HFFc6 (cell line): Measurements from ENCODE around the gene CPEB1. TPM values are rescaled to one million over a fixed set of nuclear protein-coding genes. Genes with fewer than 3 reads are reported as not detected.

Experiments
- DNase-seq: peaks from one replicate; pipeline ENCODE4 v3.0.0-alpha.2; 2018
- H3K27ac Mint-ChIP-seq: 2 replicates; pipeline ENCODE4 v1.8.0; 2020; ENCODE audit warnings: mild to moderate bottlenecking, mixed read lengths
- H3K27me3 Mint-ChIP-seq: 2 replicates; pipeline ENCODE4 v1.8.0; 2021; ENCODE audit warnings: mild to moderate bottlenecking, moderate library complexity, mixed read lengths; ENCODE audit not compliant: insufficient read depth
- H3K36me3 Mint-ChIP-seq: 2 replicates; pipeline ENCODE4 v1.8.0; 2021; ENCODE audit warnings: low read depth, mixed read lengths
- H3K4me1 Mint-ChIP-seq: 2 replicates; pipeline ENCODE4 v1.8.0; 2020; ENCODE audit warnings: low read depth, mixed read lengths
- H3K4me3 Mint-ChIP-seq: 2 replicates; pipeline ENCODE4 v1.8.0; 2020; ENCODE audit warnings: mild to moderate bottlenecking, moderate library complexity, mixed read lengths
- H3K9me3 Mint-ChIP-seq: 2 replicates; pipeline ENCODE4 v1.8.0; 2020; ENCODE audit warnings: mild to moderate bottlenecking, mixed read lengths
- total RNA-seq, 6 experiments: library from RNA; stranded (reverse); fragmentation: NEBNext Ultra II Directional; extraction: Animal tissue kit (Norgen Biotek cat#: 25700); gene quantifications; 2 replicates in 1 of 6; 3 replicates in 5 of 6; pipeline ENCODE4 v1.2.3, GENCODE V29; 2021
- TF ChIP-seq, protein P1 (sequence below): fragments of 200-600 bp; sonication (generic); IDR thresholded peaks from 2 replicates; pipeline ENCODE4 v1.5.0; 2021; ENCODE audit warnings: antibody characterized with exemption, mild to moderate bottlenecking

CPEB1 gene
- total RNA-seq, 6 experiments from 2014 or later: 4.3 to 6.8 (median 5.6) TPM

DNA sequence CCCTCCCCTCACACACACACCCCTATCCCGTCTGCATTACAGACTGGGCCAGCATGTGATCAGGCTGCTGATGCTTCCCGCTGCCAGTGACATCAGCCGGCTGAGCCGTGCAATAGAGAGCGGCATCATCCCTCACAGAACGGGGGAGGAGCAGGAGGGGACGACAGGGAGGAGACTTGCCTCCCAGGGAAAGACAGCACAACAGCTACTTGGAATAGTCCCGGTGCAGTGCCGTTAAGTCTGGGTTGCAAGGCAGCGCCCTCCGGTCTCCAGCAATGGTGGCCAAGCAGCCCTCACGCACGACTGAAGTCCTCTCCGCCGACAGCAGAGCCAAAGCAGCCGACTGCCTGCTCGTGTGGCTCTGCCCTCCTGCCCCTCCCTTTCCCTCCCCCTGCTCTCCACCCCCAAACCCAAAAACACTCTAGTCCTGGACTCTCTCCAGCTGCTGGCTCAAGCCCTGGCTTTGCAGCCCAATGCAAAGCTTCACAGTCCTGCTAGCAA lies 75.4 kb downstream of the CPEB1 start:
- peak overlapping the region; percentile 88 for H3K4me3 Mint-ChIP-seq
- no peaks in the 10 kb centered on the region for H3K9me3 Mint-ChIP-seq

DNA sequence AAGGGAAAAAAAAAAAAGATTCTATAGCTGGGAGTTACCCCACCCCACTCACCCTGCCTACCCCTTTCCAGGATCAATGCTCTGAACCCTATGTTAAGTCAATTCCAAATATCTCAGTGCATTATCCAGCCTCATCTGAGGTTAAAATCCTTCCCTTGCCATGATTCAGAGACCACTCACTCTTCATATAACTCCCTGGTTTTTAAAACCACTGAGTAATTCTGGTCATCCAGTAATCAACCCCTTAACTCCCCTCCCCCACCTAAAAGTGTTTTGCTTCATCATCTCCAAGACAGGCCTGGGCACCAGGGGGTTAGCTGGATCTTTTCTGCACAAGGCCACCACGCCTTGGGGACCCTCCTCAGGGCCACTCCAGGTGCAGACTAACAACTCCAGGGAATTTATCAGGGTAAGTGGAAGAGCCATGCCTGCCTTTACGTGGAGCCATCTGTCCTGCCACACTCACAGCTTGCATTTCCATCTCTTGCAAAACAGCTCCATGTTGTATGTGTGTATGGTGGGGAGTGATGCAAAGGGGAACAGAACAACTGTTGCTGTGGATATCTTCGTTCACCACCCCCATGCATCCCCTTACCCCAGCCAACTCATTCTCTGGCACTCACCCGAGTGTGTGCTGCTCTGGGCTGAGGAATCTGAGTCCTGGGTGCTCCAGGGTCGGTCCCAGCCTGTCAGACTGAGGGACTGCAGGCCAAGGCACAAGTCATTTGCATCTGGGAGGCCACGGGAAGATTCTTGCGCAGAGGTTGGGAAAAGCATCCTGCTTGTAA lies 76.2 kb downstream of the CPEB1 start:
- Mint-ChIP-seq H3K9me3 (no peaks in the 10 kb centered on the region), H3K4me1 (peaks cover 44% of the 10 kb centered on the region), H3K4me3 (peak overlapping the region; percentile 88), H3K27me3 (no peaks in the 10 kb centered on the region; the same call in 1 of the 2 replicates), H3K36me3 (no peaks in the 10 kb centered on the region), H3K27ac (peak overlapping the region; percentile 86)
- TF ChIP-seq, protein P1, sequence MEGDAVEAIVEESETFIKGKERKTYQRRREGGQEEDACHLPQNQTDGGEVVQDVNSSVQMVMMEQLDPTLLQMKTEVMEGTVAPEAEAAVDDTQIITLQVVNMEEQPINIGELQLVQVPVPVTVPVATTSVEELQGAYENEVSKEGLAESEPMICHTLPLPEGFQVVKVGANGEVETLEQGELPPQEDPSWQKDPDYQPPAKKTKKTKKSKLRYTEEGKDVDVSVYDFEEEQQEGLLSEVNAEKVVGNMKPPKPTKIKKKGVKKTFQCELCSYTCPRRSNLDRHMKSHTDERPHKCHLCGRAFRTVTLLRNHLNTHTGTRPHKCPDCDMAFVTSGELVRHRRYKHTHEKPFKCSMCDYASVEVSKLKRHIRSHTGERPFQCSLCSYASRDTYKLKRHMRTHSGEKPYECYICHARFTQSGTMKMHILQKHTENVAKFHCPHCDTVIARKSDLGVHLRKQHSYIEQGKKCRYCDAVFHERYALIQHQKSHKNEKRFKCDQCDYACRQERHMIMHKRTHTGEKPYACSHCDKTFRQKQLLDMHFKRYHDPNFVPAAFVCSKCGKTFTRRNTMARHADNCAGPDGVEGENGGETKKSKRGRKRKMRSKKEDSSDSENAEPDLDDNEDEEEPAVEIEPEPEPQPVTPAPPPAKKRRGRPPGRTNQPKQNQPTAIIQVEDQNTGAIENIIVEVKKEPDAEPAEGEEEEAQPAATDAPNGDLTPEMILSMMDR: no peak
- DNase-seq: peak; percentile 43

More for the DNA sequence above, 75.4 kb downstream of the CPEB1 start:
- peak; percentile 78 for DNase-seq
- H3K27ac Mint-ChIP-seq: peak overlapping the region; percentile 86
- H3K36me3 Mint-ChIP-seq: no peaks in the 10 kb centered on the region
- TF ChIP-seq, protein P1: no peak
- H3K27me3 Mint-ChIP-seq: no peaks in the 10 kb centered on the region; the same call in 1 of the 2 replicates
- H3K4me1 Mint-ChIP-seq: peaks cover 37% of the 10 kb centered on the region

DNA sequence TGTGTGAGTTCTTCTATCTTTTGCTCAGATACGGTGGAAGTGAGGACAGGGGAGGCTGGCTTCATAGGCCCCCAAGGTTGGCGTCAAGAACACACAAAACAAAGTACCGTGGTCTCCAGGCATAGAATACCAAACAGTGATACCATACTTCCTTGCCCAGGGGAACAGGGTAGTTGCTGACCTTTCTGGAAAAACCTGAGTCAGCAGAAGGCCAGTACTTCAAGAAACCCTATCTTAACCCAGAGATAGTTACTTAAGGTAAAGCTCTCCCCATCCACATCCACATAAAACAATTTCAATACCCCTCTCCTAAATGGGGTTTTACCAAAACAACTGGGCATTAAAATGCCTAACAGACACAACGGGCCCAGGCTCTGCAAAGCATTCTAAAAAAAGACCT lies 77.3 kb downstream of the CPEB1 start:
- H3K27ac Mint-ChIP-seq: no peak overlapping the region
- H3K4me1 Mint-ChIP-seq: peaks cover 44% of the 10 kb centered on the region
- H3K36me3 Mint-ChIP-seq: no peaks in the 10 kb centered on the region
- H3K4me3 Mint-ChIP-seq: no peak overlapping the region
- no peaks in the 10 kb centered on the region for H3K9me3 Mint-ChIP-seq
- no peaks in the 10 kb centered on the region for H3K27me3 Mint-ChIP-seq
- no peak for DNase-seq
- TF ChIP-seq, protein P1: no peak

DNA sequence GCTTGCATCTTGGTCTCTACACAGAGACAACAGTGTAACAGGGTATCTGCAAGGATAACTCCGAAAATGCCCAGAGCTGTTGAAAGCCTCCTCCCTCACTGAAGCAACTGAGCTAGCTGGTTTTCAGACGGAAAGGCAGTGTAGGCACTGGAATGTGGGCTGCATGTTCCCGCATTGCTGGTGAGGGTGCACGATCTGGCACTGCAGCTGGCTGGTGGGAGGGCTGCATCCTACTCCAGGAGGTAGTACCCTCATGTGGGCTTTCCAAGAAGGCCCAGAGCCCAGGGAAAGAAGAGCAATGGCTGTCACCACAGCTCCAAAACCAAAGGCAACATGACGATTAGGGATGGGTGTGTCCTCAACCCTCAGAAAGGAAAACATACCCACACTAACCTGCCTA lies 78.2 kb downstream of the CPEB1 start:
- TF ChIP-seq, protein P1: no peak
- H3K4me3 Mint-ChIP-seq: no peak overlapping the region
- no peaks in the 10 kb centered on the region for H3K36me3 Mint-ChIP-seq
- no peak overlapping the region for H3K27ac Mint-ChIP-seq
- DNase-seq: no peak
- H3K27me3 Mint-ChIP-seq: no peaks in the 10 kb centered on the region
- peaks cover 44% of the 10 kb centered on the region for H3K4me1 Mint-ChIP-seq
- no peaks in the 10 kb centered on the region for H3K9me3 Mint-ChIP-seq

DNA sequence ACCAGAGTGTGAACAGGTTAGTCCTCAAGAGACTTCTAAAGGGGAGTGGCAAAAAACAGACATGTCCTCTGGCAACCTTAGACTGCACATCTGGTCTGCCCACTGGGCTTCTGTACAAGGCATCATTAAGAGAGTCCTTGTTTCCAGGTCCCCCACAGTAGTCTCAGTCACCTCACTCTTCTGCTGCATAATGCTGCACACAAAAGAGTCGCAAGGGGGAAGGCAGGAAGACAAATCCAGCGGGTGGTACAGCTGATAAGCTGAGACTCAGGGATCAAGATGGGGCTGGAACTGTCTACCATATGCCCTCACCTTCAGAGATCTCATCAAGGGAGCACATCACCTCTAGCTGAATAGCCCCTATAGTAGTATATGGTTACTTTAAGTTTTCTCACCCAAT lies 79.5 kb downstream of the CPEB1 start:
- TF ChIP-seq, protein P1: no peak
- Mint-ChIP-seq H3K9me3 (no peaks in the 10 kb centered on the region), H3K27ac (no peak overlapping the region), H3K4me1 (peaks cover 43% of the 10 kb centered on the region), H3K4me3 (no peak overlapping the region), H3K36me3 (no peaks in the 10 kb centered on the region), H3K27me3 (no peaks in the 10 kb centered on the region)
- no peak for DNase-seq
